HG03108 (cell line): ENCODE results near the gene COQ4.

Source experiments
- ATAC-seq: cut with Tn5 transposase; IDR thresholded peaks from one replicate; pipeline ENCODE4 v1.9.1; 2021; ENCODE audit warnings: moderate library complexity; ENCODE audit not compliant: unreplicated experiment

Gene COQ4

GRCh38 chr9:128340691-128341434 lies 18.2 kb downstream of the COQ4 start:
- ATAC-seq = peak; percentile 5

- no peak for ATAC-seq
Measured at GRCh38 chr9:128341435-128341849, 18.8 kb downstream of the COQ4 start.

- no peak for ATAC-seq
Measured at GRCh38 chr9:128342971-128343680, 20.5 kb downstream of the COQ4 start.

- ATAC-seq = no peak
Measured at GRCh38 chr9:128343855-128344254, 21.2 kb downstream of the COQ4 start.

GRCh38 chr9:128344931-128345605 lies 22.4 kb downstream of the COQ4 start:
- no peak for ATAC-seq

GRCh38 chr9:128349125-128349524 lies 26.5 kb downstream of the COQ4 start:
- no peak for ATAC-seq

GRCh38 chr9:128349772-128350171 lies 27.1 kb downstream of the COQ4 start:
- no peak for ATAC-seq

- no peak for ATAC-seq
Measured at GRCh38 chr9:128355451-128355850, 32.8 kb downstream of the COQ4 start.

- no peak for ATAC-seq
Measured at GRCh38 chr9:128358090-128358489, 35.5 kb downstream of the COQ4 start.

- no peak for ATAC-seq
Measured at GRCh38 chr9:128358861-128359260, 36.2 kb downstream of the COQ4 start.

- ATAC-seq = no peak
Measured at GRCh38 chr9:128360826-128361225, 38.2 kb downstream of the COQ4 start.

- ATAC-seq = no peak
Measured at GRCh38 chr9:128361296-128361985, 38.8 kb downstream of the COQ4 start.

GRCh38 chr9:128361986-128362646 lies 39.5 kb downstream of the COQ4 start:
- peak; percentile 75 for ATAC-seq

- ATAC-seq = no peak
Measured at GRCh38 chr9:128362774-128363173, 40.1 kb downstream of the COQ4 start.

GRCh38 chr9:128365525-128365924 lies 42.9 kb downstream of the COQ4 start:
- no peak for ATAC-seq

GRCh38 chr9:128369024-128369706 lies 46.5 kb downstream of the COQ4 start:
- no peak for ATAC-seq

- no peak for ATAC-seq
Measured at GRCh38 chr9:128370367-128370751, 47.7 kb downstream of the COQ4 start.

- ATAC-seq = peak; percentile 93
Measured at GRCh38 chr9:128370752-128371629, 48.4 kb downstream of the COQ4 start, which contains the start of gene URM1. URM1 (plus strand) TSS chr9:128371374; CDS start chr9:128371381, 7 bp downstream.

- ATAC-seq = no peak
Measured at GRCh38 chr9:128371630-128372117, 49.0 kb downstream of the COQ4 start.
